ENCODE results near the gene CYB561D1. TPM values are rescaled to one million over a fixed set of nuclear protein-coding genes. Genes with fewer than 3 reads are reported as not detected.

The CYB561D1 gene
- total RNA-seq, 1 donor: 10.5 TPM

GRCh38 chr1:109488201-109488600 is 5.7 kb upstream of the CYB561D1 start:
- H3K36me3 ChIP-seq (ENCODE audit: insufficient read depth, low read length): peaks cover 10% of the 10 kb centered on the region
- no peak overlapping the region for H3K4me3 ChIP-seq (ENCODE audit: insufficient read depth, low read length)

GRCh38 chr1:109488696-109489095 is 5.2 kb upstream of the CYB561D1 start:
- peaks cover 10% of the 10 kb centered on the region for H3K36me3 ChIP-seq (ENCODE audit: insufficient read depth, low read length)
- H3K27me3 ChIP-seq (ENCODE audit: insufficient read depth, low read length): no peaks in the 10 kb centered on the region
- no peak for TF ChIP-seq CTCF (IDR thresholded peaks at IDR 0.05; ENCODE audit: extremely low read depth, low read depth, low read length)
- no peaks in the 10 kb centered on the region for H3K9me3 ChIP-seq (ENCODE audit: low read depth, low read length)
- H3K79me2 ChIP-seq (ENCODE audit: insufficient read depth, low read length): peaks cover 7% of the 10 kb centered on the region
- no peaks in the 10 kb centered on the region for H4K20me1 ChIP-seq (ENCODE audit: insufficient read depth, low read length)
- no peak overlapping the region for H2AFZ ChIP-seq (ENCODE audit: low read length)
- no peak overlapping the region for H3K4me3 ChIP-seq (ENCODE audit: insufficient read depth, low read length)
- DNase-seq (ENCODE audit: insufficient read length, low spot score, missing footprints): no peak
- H3K4me2 ChIP-seq (ENCODE audit: insufficient read depth, low read length): no peak overlapping the region
- H3K27ac ChIP-seq (ENCODE audit: low read depth, low read length): no peak overlapping the region
- H3K4me1 ChIP-seq (ENCODE audit: insufficient read depth, low read length): peaks cover 18% of the 10 kb centered on the region

More at GRCh38 chr1:109488201-109488600, 5.7 kb upstream of the CYB561D1 start:
- Histone ChIP-seq H3K9me3 (ENCODE audit: low read depth, low read length) (no peaks in the 10 kb centered on the region), H4K20me1 (ENCODE audit: insufficient read depth, low read length) (no peaks in the 10 kb centered on the region), H3K27me3 (ENCODE audit: insufficient read depth, low read length) (no peaks in the 10 kb centered on the region), H2AFZ (ENCODE audit: low read length) (no peak overlapping the region), H3K79me2 (ENCODE audit: insufficient read depth, low read length) (peaks cover 7% of the 10 kb centered on the region), H3K4me1 (ENCODE audit: insufficient read depth, low read length) (peaks cover 16% of the 10 kb centered on the region), H3K4me2 (ENCODE audit: insufficient read depth, low read length) (no peak overlapping the region), H3K27ac (ENCODE audit: low read depth, low read length) (no peak overlapping the region)
- DNase-seq (ENCODE audit: insufficient read length, low spot score, missing footprints): peak; percentile 69
- TF ChIP-seq CTCF (IDR thresholded peaks at IDR 0.05; ENCODE audit: extremely low read depth, low read depth, low read length): no peak

- Histone ChIP-seq H3K36me3 (ENCODE audit: insufficient read depth, low read length) (peaks cover 10% of the 10 kb centered on the region), H2AFZ (ENCODE audit: low read length) (no peak overlapping the region), H3K79me2 (ENCODE audit: insufficient read depth, low read length) (peaks cover 11% of the 10 kb centered on the region), H3K4me1 (ENCODE audit: insufficient read depth, low read length) (peaks cover 11% of the 10 kb centered on the region), H4K20me1 (ENCODE audit: insufficient read depth, low read length) (peaks cover 3% of the 10 kb centered on the region), H3K9me3 (ENCODE audit: low read depth, low read length) (no peaks in the 10 kb centered on the region), H3K4me2 (ENCODE audit: insufficient read depth, low read length) (no peak overlapping the region), H3K27me3 (ENCODE audit: insufficient read depth, low read length) (no peaks in the 10 kb centered on the region), H3K4me3 (ENCODE audit: insufficient read depth, low read length) (no peak overlapping the region), H3K27ac (ENCODE audit: low read depth, low read length) (no peak overlapping the region)
- TF ChIP-seq CTCF (IDR thresholded peaks at IDR 0.05; ENCODE audit: extremely low read depth, low read depth, low read length): peak; percentile 85
- DNase-seq (ENCODE audit: insufficient read length, low spot score, missing footprints): peak; percentile 99
Measured at GRCh38 chr1:109490029-109490933, 3.6 kb upstream of the CYB561D1 start.

GRCh38 chr1:109490934-109491302 is 3.0 kb upstream of the CYB561D1 start:
- Histone ChIP-seq H4K20me1 (ENCODE audit: insufficient read depth, low read length) (peaks cover 5% of the 10 kb centered on the region), H2AFZ (ENCODE audit: low read length) (no peak overlapping the region), H3K4me3 (ENCODE audit: insufficient read depth, low read length) (no peak overlapping the region), H3K79me2 (ENCODE audit: insufficient read depth, low read length) (peaks cover 17% of the 10 kb centered on the region), H3K27me3 (ENCODE audit: insufficient read depth, low read length) (no peaks in the 10 kb centered on the region), H3K27ac (ENCODE audit: low read depth, low read length) (no peak overlapping the region), H3K4me2 (ENCODE audit: insufficient read depth, low read length) (no peak overlapping the region), H3K9me3 (ENCODE audit: low read depth, low read length) (no peaks in the 10 kb centered on the region), H3K4me1 (ENCODE audit: insufficient read depth, low read length) (peaks cover 11% of the 10 kb centered on the region), H3K36me3 (ENCODE audit: insufficient read depth, low read length) (peaks cover 10% of the 10 kb centered on the region)
- TF ChIP-seq CTCF (IDR thresholded peaks at IDR 0.05; ENCODE audit: extremely low read depth, low read depth, low read length): no peak
- DNase-seq (ENCODE audit: insufficient read length, low spot score, missing footprints): no peak

Measured in osteoblast (primary cell).